Muscle layer of colon (tissue), 2 donors: ENCODE data around the gene PRRX2.
"Not testable (repeated sequence)": the region's sequence is repeated elsewhere in the genome, so short reads cannot be mapped to it uniquely, and the experiment has no call there.

ENCODE experiments used
- H3K27ac ChIP-seq: one replicate; pipeline ENCODE4 v1.7.0; 2013; ENCODE audit warnings: low read depth, mild to moderate bottlenecking, low read length, moderate library complexity
- H3K27me3 ChIP-seq, 2 donors: one replicate each; pipeline ENCODE4 v1.7.0; 2013; ENCODE audit warnings: low read length in 2 of 2, mild to moderate bottlenecking in 2 of 2; ENCODE audit not compliant: insufficient read depth in 2 of 2, control insufficient read depth in 1 of 2
- H3K36me3 ChIP-seq: one replicate; pipeline ENCODE4 v1.7.0; 2013; ENCODE audit warnings: mild to moderate bottlenecking, low read length; ENCODE audit not compliant: insufficient read depth
- H3K4me1 ChIP-seq: one replicate; pipeline ENCODE4 v1.7.0; 2013; ENCODE audit warnings: mild to moderate bottlenecking, low read length; ENCODE audit not compliant: insufficient read depth
- H3K4me3 ChIP-seq, 2 donors: one replicate each; pipeline ENCODE4 v1.7.0; 2013; ENCODE audit warnings: low read length in 2 of 2, low read depth in 1 of 2, mild to moderate bottlenecking in 1 of 2, moderate library complexity in 1 of 2
- H3K9ac ChIP-seq: one replicate; pipeline ENCODE4 v1.7.0; 2013; ENCODE audit warnings: low read length
- H3K9me3 ChIP-seq: one replicate; pipeline ENCODE4 v1.7.0; 2013; ENCODE audit warnings: mild to moderate bottlenecking, low read length
- donor health status: abdominal sarcoma.
- donor health status: Adenocarcinoma of cecum.

The PRRX2 gene

DNA sequence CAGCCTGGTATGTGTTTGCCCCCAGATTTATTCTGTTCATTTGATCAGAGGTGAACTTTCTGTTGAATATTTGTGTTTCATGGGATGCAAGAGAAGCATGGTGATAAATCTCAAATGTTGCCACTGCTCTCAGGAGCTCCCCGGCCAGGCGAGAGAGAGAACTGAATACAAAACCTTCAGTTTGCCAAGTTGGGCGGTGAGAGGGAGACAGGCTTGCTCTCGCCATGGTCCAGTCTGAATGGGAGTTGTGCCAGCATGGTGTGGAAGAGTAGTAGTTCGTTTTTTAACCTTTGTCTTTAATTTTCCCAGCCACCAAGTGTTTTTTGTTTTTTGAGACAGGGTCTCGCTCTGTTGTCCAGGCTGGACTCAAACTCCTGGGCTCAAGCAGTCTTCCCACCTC lies 36.7 kb upstream of the PRRX2 start:
- peaks cover 13% of the 10 kb centered on the region for H3K36me3 ChIP-seq
- no peak overlapping the region for H3K4me3 ChIP-seq
- no peak overlapping the region for H3K9ac ChIP-seq
- peaks cover 36% of the 10 kb centered on the region for H3K4me1 ChIP-seq
- H3K27ac ChIP-seq = no peak overlapping the region
- H3K9me3 ChIP-seq = no peaks in the 10 kb centered on the region
- H3K27me3 ChIP-seq = no peaks in the 10 kb centered on the region

DNA sequence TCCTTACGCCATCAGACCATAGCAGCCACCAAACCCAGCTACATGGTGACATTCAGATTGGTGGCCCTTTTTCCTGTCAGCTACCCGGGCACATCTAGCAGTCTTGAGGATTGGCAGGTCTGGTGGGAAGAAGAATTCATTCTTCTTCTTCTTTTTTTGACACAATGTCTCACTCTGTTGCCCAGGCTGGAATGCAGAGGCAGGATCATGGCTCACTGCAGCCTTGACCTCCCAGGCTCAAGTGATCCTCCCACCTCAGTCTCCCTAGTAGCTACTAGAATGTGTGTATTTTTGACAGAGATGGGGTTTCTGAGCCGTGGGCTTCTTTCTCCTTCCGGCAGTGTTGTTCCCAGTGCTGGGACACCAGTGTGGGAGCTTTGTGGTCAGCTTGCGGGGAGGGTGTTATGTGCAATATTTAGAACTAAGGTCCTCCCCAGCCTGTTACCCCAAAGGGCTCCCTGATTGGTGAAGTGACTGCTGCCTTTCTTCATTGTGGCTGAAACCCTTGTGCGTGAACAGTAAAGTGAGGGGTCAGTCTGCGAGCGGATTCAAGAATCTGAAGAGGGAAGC lies 36.1 kb upstream of the PRRX2 start:
- Histone ChIP-seq H3K9me3 (no peaks in the 10 kb centered on the region), H3K27ac (no peak overlapping the region), H3K9ac (no peak overlapping the region), H3K27me3 (no peaks in the 10 kb centered on the region), H3K36me3 (peaks cover 19% of the 10 kb centered on the region), H3K4me1 (peaks cover 34% of the 10 kb centered on the region), H3K4me3 (no peak overlapping the region)

DNA sequence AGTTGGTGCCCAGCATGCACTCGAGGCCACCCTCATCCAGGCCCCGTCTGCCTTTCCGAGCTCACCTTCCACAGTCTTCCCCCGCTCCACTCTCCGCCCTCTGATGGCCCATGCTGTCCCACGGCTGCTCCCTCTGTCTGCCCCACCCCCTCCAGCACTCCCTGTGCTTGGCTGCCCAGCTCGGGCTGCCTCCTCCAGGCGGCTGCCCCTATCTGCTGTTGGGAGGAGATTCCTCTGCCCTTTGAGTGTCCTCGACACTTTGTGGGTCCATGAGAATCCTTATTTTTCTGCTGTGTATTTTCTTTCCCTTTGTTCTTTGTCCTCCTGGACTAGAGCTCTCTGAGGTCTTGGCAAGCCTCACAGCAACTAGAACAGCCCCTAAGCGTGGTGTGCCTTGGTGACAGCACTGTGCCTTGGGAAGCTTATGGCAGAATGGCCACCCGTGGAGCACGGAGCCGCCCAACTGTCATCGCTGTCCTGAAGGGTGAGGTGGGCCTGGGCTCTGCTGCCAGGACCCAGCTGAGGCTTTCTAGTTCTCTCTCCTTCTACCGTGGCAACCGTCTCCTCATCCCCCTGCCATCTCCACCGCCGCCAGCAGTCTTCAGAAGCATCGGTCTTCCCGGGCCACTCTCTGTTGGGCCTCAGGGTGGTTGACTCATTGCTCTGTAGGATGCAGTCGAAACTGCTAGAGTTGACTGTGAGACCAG lies 34.3 kb upstream of the PRRX2 start:
- H3K9me3 ChIP-seq = no peaks in the 10 kb centered on the region
- peaks cover 34% of the 10 kb centered on the region for H3K36me3 ChIP-seq
- no peak overlapping the region for H3K9ac ChIP-seq
- H3K27ac ChIP-seq = no peak overlapping the region
- no peaks in the 10 kb centered on the region for H3K27me3 ChIP-seq
- H3K4me1 ChIP-seq = peaks cover 33% of the 10 kb centered on the region
- H3K4me3 ChIP-seq = no peak overlapping the region

DNA sequence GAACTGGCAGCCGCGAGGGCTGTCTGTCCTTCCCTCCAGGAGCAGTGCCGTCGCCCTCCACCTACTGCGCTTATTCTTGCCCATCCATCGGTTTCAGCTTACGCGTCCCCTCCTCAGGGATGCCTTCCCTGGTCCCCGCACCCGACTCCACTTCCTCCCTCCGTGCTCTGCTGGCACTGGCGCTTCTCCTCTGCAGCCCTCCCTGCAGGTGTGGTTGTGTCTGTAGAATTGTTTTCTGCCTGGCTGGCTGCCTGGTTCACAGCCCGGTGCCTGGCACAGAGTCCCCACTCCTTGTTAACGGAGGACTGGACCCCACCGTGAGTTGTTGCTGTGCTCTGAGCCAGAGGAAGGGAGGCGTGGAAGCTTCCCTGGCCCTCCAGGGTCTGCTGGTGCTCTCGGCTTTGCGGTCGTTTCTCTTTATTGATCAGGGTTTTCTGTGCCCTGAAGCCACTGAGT lies 33.7 kb upstream of the PRRX2 start:
- H3K9me3 ChIP-seq = no peaks in the 10 kb centered on the region
- no peak overlapping the region for H3K4me3 ChIP-seq
- peaks cover 31% of the 10 kb centered on the region for H3K4me1 ChIP-seq
- H3K36me3 ChIP-seq = peaks cover 34% of the 10 kb centered on the region
- no peak overlapping the region for H3K27ac ChIP-seq
- H3K27me3 ChIP-seq = no peaks in the 10 kb centered on the region
- H3K9ac ChIP-seq = no peak overlapping the region

DNA sequence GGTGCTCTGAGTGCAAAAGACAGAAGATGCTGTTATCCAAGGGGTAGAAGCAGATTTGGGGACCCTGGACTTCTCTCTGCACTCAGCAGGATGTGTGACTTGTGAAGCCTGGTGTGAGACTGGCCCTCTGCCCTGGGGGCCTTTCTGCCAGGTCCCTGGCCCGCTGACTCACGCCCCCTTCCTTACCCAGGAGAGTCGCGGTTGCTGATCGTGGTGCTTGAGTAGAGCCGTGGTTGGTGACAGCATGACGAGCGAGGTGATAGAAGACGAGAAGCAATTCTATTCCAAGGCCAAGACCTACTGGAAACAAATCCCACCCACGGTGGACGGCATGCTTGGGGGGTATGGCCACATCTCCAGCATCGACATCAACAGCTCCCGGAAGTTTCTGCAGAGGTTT lies 33.0 kb upstream of the PRRX2 start:
- Histone ChIP-seq H3K4me1 (peaks cover 23% of the 10 kb centered on the region), H3K27ac (no peak overlapping the region), H3K9me3 (no peaks in the 10 kb centered on the region), H3K4me3 (no peak overlapping the region), H3K27me3 (no peaks in the 10 kb centered on the region), H3K36me3 (peaks cover 40% of the 10 kb centered on the region), H3K9ac (no peak overlapping the region)

DNA sequence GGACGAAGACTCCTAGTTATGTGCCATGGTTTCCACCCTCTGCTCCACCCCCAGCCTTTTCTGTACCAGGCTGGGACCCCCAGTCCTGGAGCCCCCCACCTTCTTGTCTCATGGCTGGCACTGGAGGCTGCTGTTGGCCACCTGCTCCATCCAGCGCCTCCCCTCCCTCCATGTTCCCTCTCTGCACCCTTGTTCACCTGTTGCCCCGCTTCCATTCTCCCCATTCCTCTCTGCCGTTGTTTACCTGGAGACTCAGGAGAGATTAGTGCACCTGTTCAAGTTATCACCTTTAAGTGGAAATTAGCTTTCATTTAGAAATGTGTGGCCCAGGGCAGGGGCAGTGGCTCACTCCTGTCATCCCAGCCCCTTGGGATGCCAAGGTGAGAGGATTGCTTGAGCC lies 32.2 kb upstream of the PRRX2 start:
- Histone ChIP-seq H3K9ac (no peak overlapping the region), H3K27me3 (no peaks in the 10 kb centered on the region), H3K4me1 (peaks cover 16% of the 10 kb centered on the region), H3K27ac (no peak overlapping the region), H3K36me3 (peaks cover 48% of the 10 kb centered on the region), H3K9me3 (no peaks in the 10 kb centered on the region), H3K4me3 (no peak overlapping the region)

DNA sequence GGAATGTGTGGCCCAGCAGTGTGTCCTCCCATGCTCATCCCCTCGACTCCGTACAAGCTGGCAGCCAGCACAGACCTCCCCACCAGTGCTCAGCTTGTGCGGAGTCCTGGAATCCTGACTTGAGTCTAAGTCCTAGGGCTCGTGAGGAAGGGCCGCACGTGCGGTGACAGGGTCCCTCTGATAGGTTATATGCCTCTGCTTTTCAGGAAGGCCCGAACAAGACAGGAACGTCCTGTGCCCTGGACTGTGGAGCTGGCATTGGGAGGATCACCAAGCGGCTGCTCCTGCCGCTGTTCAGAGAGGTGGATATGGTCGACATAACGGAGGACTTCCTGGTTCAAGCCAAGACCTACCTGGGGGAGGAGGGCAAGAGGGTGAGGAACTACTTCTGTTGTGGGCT lies 31.6 kb upstream of the PRRX2 start:
- Histone ChIP-seq H3K27me3 (no peaks in the 10 kb centered on the region), H3K9ac (no peak overlapping the region), H3K36me3 (peaks cover 54% of the 10 kb centered on the region), H3K9me3 (no peaks in the 10 kb centered on the region), H3K4me1 (peaks cover 11% of the 10 kb centered on the region), H3K27ac (no peak overlapping the region), H3K4me3 (no peak overlapping the region)

DNA sequence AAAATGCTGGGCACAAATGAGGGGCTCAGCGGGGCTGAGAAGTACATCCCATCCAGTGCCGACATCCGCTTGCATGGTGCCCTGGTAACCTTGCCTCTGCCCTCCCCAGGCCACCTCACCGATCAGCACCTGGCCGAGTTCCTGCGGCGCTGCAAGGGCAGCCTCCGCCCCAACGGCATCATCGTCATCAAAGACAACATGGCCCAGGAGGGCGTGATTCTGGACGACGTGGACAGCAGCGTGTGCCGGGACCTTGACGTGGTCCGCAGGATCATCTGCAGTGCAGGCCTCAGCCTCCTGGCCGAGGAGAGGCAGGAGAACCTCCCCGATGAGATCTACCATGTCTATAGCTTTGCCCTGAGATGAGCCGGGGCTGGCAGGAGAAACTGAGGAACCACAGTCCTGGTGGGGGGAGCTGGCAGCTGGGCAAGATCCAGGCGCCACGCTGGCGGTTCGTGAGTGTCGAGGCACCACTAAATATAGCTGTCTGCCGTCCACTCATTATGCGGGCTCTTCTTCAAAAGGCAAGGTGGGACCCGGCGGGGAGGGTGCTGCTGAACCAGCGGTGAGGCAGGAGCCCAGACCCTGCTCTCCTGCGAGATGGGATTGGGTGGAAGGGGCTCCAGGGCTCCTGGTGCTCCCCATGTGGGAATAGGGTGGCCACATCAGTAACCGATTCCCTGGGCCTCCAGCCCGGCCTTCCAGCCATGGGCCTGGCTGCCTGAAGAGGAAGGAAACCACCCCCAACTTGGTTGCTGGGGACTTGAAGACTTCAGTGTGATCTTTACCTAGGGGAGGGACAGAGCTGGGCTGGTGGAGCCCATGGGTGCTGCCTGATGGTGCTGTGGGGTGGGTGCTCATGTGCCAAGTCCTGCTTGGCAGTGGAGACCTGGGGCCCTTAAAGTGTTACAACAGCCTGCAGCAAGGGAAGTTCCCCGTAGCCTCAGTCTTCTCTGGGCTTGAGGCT lies 30.1 kb upstream of the PRRX2 start:
- H3K9ac ChIP-seq = no peak overlapping the region

DNA sequence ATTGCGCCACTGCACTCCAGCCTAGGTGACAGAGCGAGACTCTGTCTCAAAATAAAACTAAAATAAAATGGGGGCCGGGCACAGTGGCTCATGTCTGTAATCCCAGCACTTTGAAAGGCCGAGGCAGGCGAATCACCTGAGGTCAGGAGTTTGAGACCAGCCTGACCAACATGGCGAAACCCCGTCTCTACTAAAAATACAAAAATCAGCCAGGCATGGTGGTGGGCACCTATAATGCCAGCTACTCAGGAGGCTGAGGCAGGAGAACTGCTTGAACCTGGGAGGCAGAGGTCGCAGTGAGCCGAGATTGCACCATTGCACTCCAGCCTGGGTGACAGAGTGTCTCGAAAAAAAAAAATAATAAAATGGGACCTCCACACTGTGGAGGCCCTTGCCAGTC lies 29.1 kb upstream of the PRRX2 start:
- not testable (repeated sequence) for H3K9me3 ChIP-seq, H3K4me3 ChIP-seq, H3K27ac ChIP-seq, H3K27me3 ChIP-seq, H3K9ac ChIP-seq
- Histone ChIP-seq H3K4me1 (peaks cover 18% of the 10 kb centered on the region), H3K36me3 (peaks cover 61% of the 10 kb centered on the region)

More for the DNA sequence above, 30.1 kb upstream of the PRRX2 start:
- Histone ChIP-seq H3K4me1 (peaks cover 18% of the 10 kb centered on the region), H3K27me3 (no peaks in the 10 kb centered on the region), H3K36me3 (peaks cover 61% of the 10 kb centered on the region), H3K9me3 (no peaks in the 10 kb centered on the region), H3K27ac (no peak overlapping the region), H3K4me3 (no peak overlapping the region)

DNA sequence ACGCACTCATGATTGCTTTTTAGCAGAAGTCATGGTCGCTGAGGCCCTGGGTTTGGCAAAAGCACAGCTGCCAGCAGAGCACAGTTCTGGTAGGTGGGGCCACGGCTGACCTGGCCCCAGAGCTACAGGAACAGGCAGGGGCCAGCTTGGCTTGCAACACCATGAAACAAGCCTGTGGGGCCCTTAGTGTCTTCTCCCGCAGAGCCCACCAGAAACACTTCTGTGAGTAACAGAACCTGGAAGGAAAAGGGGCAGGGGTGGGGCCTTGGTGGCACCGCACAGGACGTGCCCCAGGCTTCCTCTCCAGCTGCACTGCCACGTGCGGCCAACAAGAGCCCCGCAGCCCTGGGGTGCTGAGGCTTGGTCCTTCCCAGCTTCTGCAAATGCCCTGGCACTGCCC lies 28.3 kb upstream of the PRRX2 start:
- Histone ChIP-seq H3K27ac (no peak overlapping the region), H3K36me3 (peaks cover 61% of the 10 kb centered on the region), H3K9me3 (no peaks in the 10 kb centered on the region), H3K27me3 (no peaks in the 10 kb centered on the region), H3K4me1 (peaks cover 17% of the 10 kb centered on the region), H3K9ac (no peak overlapping the region), H3K4me3 (no peak overlapping the region)

DNA sequence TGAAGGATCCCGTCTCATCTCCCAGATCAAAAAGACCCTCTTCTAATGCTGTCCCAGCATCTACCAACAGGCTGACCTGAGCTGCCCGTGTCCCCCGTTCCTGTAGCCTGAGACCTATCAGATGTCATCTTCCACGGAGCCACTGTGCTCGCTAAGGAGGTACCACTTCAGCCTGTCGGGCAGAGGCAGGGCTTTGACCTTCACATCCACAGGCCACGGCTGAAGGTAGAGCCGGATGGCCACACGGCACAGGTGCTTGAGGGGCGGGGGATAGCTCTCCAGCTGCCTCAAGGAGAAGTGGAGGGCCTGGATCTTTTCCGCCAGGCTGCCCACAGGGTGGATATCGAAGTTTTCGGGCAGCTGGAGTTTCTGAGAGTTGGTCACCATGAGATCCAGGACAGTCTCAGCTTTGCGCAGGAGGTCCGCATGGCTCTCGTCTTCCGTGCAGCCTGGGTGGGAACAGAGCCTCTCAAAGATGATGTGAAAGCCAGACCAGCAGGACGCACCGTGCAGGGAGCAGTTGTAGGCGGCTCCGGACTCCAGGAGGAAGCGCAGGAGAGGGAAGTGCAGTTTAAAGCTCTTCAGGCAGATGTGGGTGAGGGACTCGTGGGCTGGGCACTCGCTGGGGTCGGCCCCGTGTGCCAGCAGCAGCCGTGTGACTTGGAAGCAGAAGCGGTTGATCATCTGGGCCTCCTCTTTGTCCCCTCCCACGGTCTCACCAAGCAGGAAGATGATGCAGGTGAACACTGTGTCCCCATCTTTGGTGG lies 27.6 kb upstream of the PRRX2 start:
- H3K9me3 ChIP-seq = no peaks in the 10 kb centered on the region
- peaks cover 57% of the 10 kb centered on the region for H3K36me3 ChIP-seq
- H3K4me1 ChIP-seq = peaks cover 21% of the 10 kb centered on the region
- no peaks in the 10 kb centered on the region for H3K27me3 ChIP-seq
- H3K27ac ChIP-seq = no peak overlapping the region
- H3K4me3 ChIP-seq = no peak overlapping the region
- H3K9ac ChIP-seq = no peak overlapping the region
